PC-9 (cell line): ENCODE data around the gene PIP5K1A. TPM values are rescaled to one million over a fixed set of nuclear protein-coding genes. Genes with fewer than 3 reads are reported as not detected.

Experiments used
- BruUV-seq: library from RNA; stranded (reverse); fragments of 400-500 nt; replicated peaks from 2 replicates; lab custom pipeline; 2021; lab: Mats Ljungman, UMichigan
- CTCF ChIA-PET: fragments of 300-600 bp; sonication (Branson Sonifier 250); formaldehyde crosslinking; loops from one replicate; lab custom pipeline; 2022; ENCODE audit warnings: antibody characterized with exemption; lab: Charles Lee
- POLR2A ChIA-PET: fragments of 300-600 bp; sonication (Branson Sonifier 250); formaldehyde crosslinking; loops from one replicate; lab custom pipeline; 2022; ENCODE audit warnings: antibody characterized with exemption; ENCODE audit not compliant: unreplicated experiment; lab: Charles Lee
- DNase-seq, 2 experiments: peaks; one replicate each; pipeline versions ENCODE4 v3.0.0 to v3.0.0-alpha.2; 2015 to 2022; ENCODE audit warnings: mixed read lengths in 1 of 2
- H2AFZ ChIP-seq: fragments of 200-600 bp; sonication (generic); 2 replicates; pipeline ENCODE4 v1.8.1; 2017; ENCODE audit warnings: antibody characterized with exemption
- H3F3A ChIP-seq: fragments of 200-600 bp; sonication (generic); 2 replicates; pipeline ENCODE4 v1.8.1; 2017; ENCODE audit warnings: antibody characterized with exemption, mild to moderate bottlenecking, low read depth; ENCODE audit not compliant: insufficient read depth
- H3K27ac ChIP-seq: fragments of 200-600 bp; sonication (generic); 2 replicates; pipeline ENCODE4 v1.6.1; 2016; ENCODE audit warnings: mixed run types
- H3K27me3 ChIP-seq: fragments of 200-600 bp; sonication (generic); 2 replicates; pipeline ENCODE4 v1.6.1; 2016; ENCODE audit warnings: low read depth, mixed run types; ENCODE audit not compliant: insufficient read depth
- H3K36me3 ChIP-seq: fragments of 200-600 bp; sonication (generic); 2 replicates; pipeline ENCODE4 v1.6.1; 2016; ENCODE audit warnings: low read depth, mixed run types
- H3K4me1 ChIP-seq: fragments of 200-600 bp; sonication (generic); replicated peaks from 2 replicates; pipeline ENCODE4 v1.6.1; 2016; ENCODE audit warnings: mixed run types; ENCODE audit not compliant: insufficient read depth
- H3K4me2 ChIP-seq: fragments of 200-600 bp; sonication (generic); 2 replicates; pipeline ENCODE4 v1.6.1; 2017; ENCODE audit warnings: mixed run types
- H3K4me3 ChIP-seq: fragments of 200-600 bp; sonication (generic); 2 replicates; pipeline ENCODE4 v1.6.1; 2016; ENCODE audit warnings: mixed run types
- H3K79me2 ChIP-seq: fragments of 200-600 bp; sonication (generic); 2 replicates; pipeline ENCODE4 v1.6.1; 2017; ENCODE audit warnings: low read depth, mixed run types
- H3K9me2 ChIP-seq: fragments of 200-600 bp; sonication (generic); 2 replicates; pipeline ENCODE4 v1.8.1; 2017; ENCODE audit warnings: mild to moderate bottlenecking; ENCODE audit not compliant: insufficient read depth
- H3K9me3 ChIP-seq: fragments of 200-600 bp; sonication (generic); 2 replicates; pipeline ENCODE4 v1.8.1; 2016; ENCODE audit warnings: low read depth; ENCODE audit not compliant: insufficient read depth
- H4K20me1 ChIP-seq: fragments of 200-600 bp; sonication (generic); 2 replicates; pipeline ENCODE4 v1.8.1; 2017; ENCODE audit not compliant: insufficient read depth
- CTCF ChIP-seq: fragments of 200-600 bp; sonication (generic); conservative IDR thresholded peaks from 2 replicates; pipeline ENCODE4 v1.6.1; 2017; ENCODE audit warnings: mixed run types, antibody characterized with exemption, mild to moderate bottlenecking, moderate library complexity
- EZH2 ChIP-seq: fragments of 200-600 bp; sonication (generic); IDR thresholded peaks from 2 replicates; pipeline ENCODE4 v1.8.0; 2017; ENCODE audit warnings: antibody characterized with exemption, low read depth
- intact Hi-C: fragments of 100-400 bp; cut with micrococcal nuclease; formaldehyde crosslinking; loops from one replicate; pipeline ENCODE4 v1.10.0; 2022; ENCODE audit not compliant: unreplicated experiment
- total RNA-seq: library from RNA; stranded (reverse); gene quantifications from 2 replicates; pipeline ENCODE4 v1.2.3, GENCODE V29; 2021

PIP5K1A gene
- total RNA-seq, 1 experiment from 2014 or later: 69.7 TPM

- peaks cover 4% of the 10 kb centered on the region; the same call in 1 of the 2 replicates for H3K4me1 ChIP-seq
Observed at GRCh38 chr1:151159373-151159772, 39.0 kb upstream of the PIP5K1A start.

GRCh38 chr1:151164732-151165280, 33.5 kb upstream of the PIP5K1A start:
- POLR2A ChIA-PET: interaction anchor here (0.5 to 0.8 kb wide), 3 partner anchors 25 to 352 kb away, joined by 9 to 21 read pairs (median 10); partner anchors contain the start of gene VPS72
- peaks cover 6% of the 10 kb centered on the region; the same call in 1 of the 2 replicates for H3F3A ChIP-seq
- intact Hi-C loops: loop anchor here (1.0 to 5.0 kb wide), 2 partner anchors 19 to 158 kb away; partner anchors contain the start of genes MINDY1, PRUNE1 and SEMA6C
- peak in 1 of 2 experiments; percentile 36 for DNase-seq
- H4K20me1 ChIP-seq: no peaks in the 10 kb centered on the region
- no peaks in the 10 kb centered on the region for H3K9me3 ChIP-seq
- H2AFZ ChIP-seq: peak overlapping the region; percentile 89
- CTCF ChIA-PET: interaction anchor here (0.8 kb wide), 1 partner anchor 65 kb away, joined by 4 read pairs; no protein-coding TSS in a partner anchor
- TF ChIP-seq EZH2: no peak
- TF ChIP-seq CTCF: no peak
- H3K36me3 ChIP-seq: no peaks in the 10 kb centered on the region
- H3K27ac ChIP-seq: no peak overlapping the region
- H3K9me2 ChIP-seq: no peaks in the 10 kb centered on the region
- H3K27me3 ChIP-seq: no peaks in the 10 kb centered on the region
- peaks cover 28% of the 10 kb centered on the region for H3K79me2 ChIP-seq
- H3K4me2 ChIP-seq: peak overlapping the region; percentile 77
- H3K4me3 ChIP-seq: peak overlapping the region; percentile 64
- BruUV-seq: no TSS peak
- peaks cover 15% of the 10 kb centered on the region; the same call in 1 of the 2 replicates for H3K4me1 ChIP-seq

More at GRCh38 chr1:151159373-151159772, 39.0 kb upstream of the PIP5K1A start:
- Histone ChIP-seq H3K79me2 (peaks cover 5% of the 10 kb centered on the region; the same call in 1 of the 2 replicates), H3K27me3 (no peaks in the 10 kb centered on the region), H3K9me2 (no peaks in the 10 kb centered on the region), H3F3A (peaks cover 12% of the 10 kb centered on the region; the same call in 1 of the 2 replicates), H3K36me3 (no peaks in the 10 kb centered on the region), H4K20me1 (no peaks in the 10 kb centered on the region), H3K4me3 (no peak overlapping the region), H3K27ac (no peak overlapping the region), H2AFZ (no peak overlapping the region), H3K4me2 (no peak overlapping the region), H3K9me3 (no peaks in the 10 kb centered on the region)
- no peak for DNase-seq
- TF ChIP-seq EZH2: no peak
- no peak for TF ChIP-seq CTCF
- CTCF ChIA-PET: no interaction called here
- POLR2A ChIA-PET: no interaction called here
- no TSS peak for BruUV-seq
- intact Hi-C loops: loop anchor here (1.0 to 5.0 kb wide), 2 partner anchors 60 to 902 kb away; partner anchors contain the start of gene CA14

GRCh38 chr1:151165281-151165737, 33.0 kb upstream of the PIP5K1A start:
- peak in 1 of 2 experiments; percentile 21 for DNase-seq
- Histone ChIP-seq H3K27ac (no peak overlapping the region), H3F3A (peaks cover 6% of the 10 kb centered on the region; the same call in 1 of the 2 replicates), H2AFZ (peak overlapping the region; percentile 89), H4K20me1 (no peaks in the 10 kb centered on the region), H3K4me3 (peak overlapping the region; percentile 64), H3K79me2 (peaks cover 28% of the 10 kb centered on the region), H3K9me3 (no peaks in the 10 kb centered on the region), H3K36me3 (no peaks in the 10 kb centered on the region), H3K27me3 (no peaks in the 10 kb centered on the region), H3K9me2 (no peaks in the 10 kb centered on the region), H3K4me1 (peaks cover 15% of the 10 kb centered on the region; the same call in 1 of the 2 replicates), H3K4me2 (peak overlapping the region; percentile 77)
- intact Hi-C loops: loop anchor here (1.0 to 5.0 kb wide), 2 partner anchors 19 to 158 kb away; partner anchors contain the start of genes MINDY1, PRUNE1 and SEMA6C
- ChIA-PET POLR2A (interaction anchor here (0.5 to 0.8 kb wide), 3 partner anchors 24 to 352 kb away, joined by 9 to 21 read pairs (median 10); partner anchors contain the start of gene VPS72), CTCF (interaction anchor here (0.8 kb wide), 1 partner anchor 66 kb away, joined by 4 read pairs; no protein-coding TSS in a partner anchor)
- TF ChIP-seq CTCF: no peak
- TF ChIP-seq EZH2: no peak
- no TSS peak for BruUV-seq
